ENCODE measurements around the gene LRRC4C. TPM values are rescaled to one million over a fixed set of nuclear protein-coding genes. Genes with fewer than 3 reads are reported as not detected.
A peak's percentile ranks its signal among the peaks of the same experiment; 100 is the strongest.

LRRC4C gene
- total RNA-seq, 1 donor from 2014 or later: 1.2 TPM

- Mint-ChIP-seq H3K27ac (ENCODE audit: unreplicated experiment) (no peak overlapping the region), H3K4me3 (ENCODE audit: unreplicated experiment) (no peak overlapping the region), H3K9me3 (ENCODE audit: unreplicated experiment) (no peaks in the 10 kb centered on the region), H3K4me1 (ENCODE audit: unreplicated experiment) (no peaks in the 10 kb centered on the region), H3K36me3 (ENCODE audit: low read depth, unreplicated experiment) (no peaks in the 10 kb centered on the region), H3K27me3 (ENCODE audit: unreplicated experiment) (peaks cover 3% of the 10 kb centered on the region)
- DNase-seq (ENCODE audit: low spot score): peak; percentile 8
- TF ChIP-seq CTCF (IDR thresholded peaks at IDR 0.05; ENCODE audit: unreplicated experiment): peak; percentile 34
Observed at GRCh38 chr11:41431784-41432183, 27.7 kb downstream of the LRRC4C start.

DNA sequence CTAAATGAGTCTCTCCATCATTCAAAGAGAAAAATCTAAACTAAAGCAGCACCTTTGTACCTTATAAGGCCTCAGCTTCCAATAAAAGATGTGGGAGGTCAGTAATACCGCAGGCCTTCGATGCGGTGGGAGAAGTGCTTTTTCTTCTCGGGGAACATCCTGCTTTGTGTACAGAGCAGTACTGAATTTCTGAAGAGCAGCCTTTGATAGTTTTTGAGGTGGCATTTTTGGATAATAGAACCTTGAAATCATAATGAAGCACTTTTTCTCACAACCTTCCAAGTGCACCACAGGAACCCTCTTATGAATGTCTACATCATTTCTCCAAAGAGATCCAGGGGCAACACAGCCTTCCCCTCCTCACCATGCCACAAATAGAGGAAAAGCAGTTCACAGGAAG lies 39.6 kb downstream of the LRRC4C start:
- H3K4me3 Mint-ChIP-seq (ENCODE audit: unreplicated experiment): no peak overlapping the region
- DNase-seq (ENCODE audit: low spot score): no peak
- H3K27ac Mint-ChIP-seq (ENCODE audit: unreplicated experiment): no peak overlapping the region
- no peak for TF ChIP-seq CTCF (IDR thresholded peaks at IDR 0.05; ENCODE audit: unreplicated experiment)
- no peaks in the 10 kb centered on the region for H3K4me1 Mint-ChIP-seq (ENCODE audit: unreplicated experiment)
- H3K36me3 Mint-ChIP-seq (ENCODE audit: low read depth, unreplicated experiment): no peaks in the 10 kb centered on the region
- no peaks in the 10 kb centered on the region for H3K27me3 Mint-ChIP-seq (ENCODE audit: unreplicated experiment)
- H3K9me3 Mint-ChIP-seq (ENCODE audit: unreplicated experiment): no peaks in the 10 kb centered on the region

GRCh38 chr11:41414771-41415440 lies 44.5 kb downstream of the LRRC4C start:
- TF ChIP-seq CTCF (IDR thresholded peaks at IDR 0.05; ENCODE audit: unreplicated experiment): no peak
- no peaks in the 10 kb centered on the region for H3K4me1 Mint-ChIP-seq (ENCODE audit: unreplicated experiment)
- DNase-seq (ENCODE audit: low spot score): no peak
- no peak overlapping the region for H3K4me3 Mint-ChIP-seq (ENCODE audit: unreplicated experiment)
- H3K27ac Mint-ChIP-seq (ENCODE audit: unreplicated experiment): no peak overlapping the region
- H3K36me3 Mint-ChIP-seq (ENCODE audit: low read depth, unreplicated experiment): no peaks in the 10 kb centered on the region
- no peaks in the 10 kb centered on the region for H3K9me3 Mint-ChIP-seq (ENCODE audit: unreplicated experiment)
- H3K27me3 Mint-ChIP-seq (ENCODE audit: unreplicated experiment): no peaks in the 10 kb centered on the region

DNA sequence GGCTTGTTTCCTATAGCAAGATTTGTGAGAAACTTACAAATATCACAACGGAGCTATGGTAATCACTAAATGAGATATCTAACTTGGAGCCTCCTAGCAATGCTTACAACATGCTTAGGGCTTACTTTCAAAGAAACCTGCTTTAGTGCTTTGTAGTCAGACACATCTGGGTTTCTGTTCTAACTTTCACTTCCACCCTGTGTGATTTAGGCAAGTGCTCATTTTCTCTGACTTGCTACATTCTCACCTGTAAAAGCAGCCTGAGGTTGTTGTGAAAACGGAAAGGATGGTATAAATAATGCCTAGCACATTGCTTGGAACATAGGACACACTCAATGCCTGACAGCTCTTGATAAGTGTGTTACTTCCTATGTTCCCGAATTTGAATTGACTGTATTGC lies 45.6 kb downstream of the LRRC4C start:
- H3K27ac Mint-ChIP-seq (ENCODE audit: unreplicated experiment): no peak overlapping the region
- no peaks in the 10 kb centered on the region for H3K36me3 Mint-ChIP-seq (ENCODE audit: low read depth, unreplicated experiment)
- H3K4me3 Mint-ChIP-seq (ENCODE audit: unreplicated experiment): no peak overlapping the region
- H3K9me3 Mint-ChIP-seq (ENCODE audit: unreplicated experiment): no peaks in the 10 kb centered on the region
- no peaks in the 10 kb centered on the region for H3K4me1 Mint-ChIP-seq (ENCODE audit: unreplicated experiment)
- no peaks in the 10 kb centered on the region for H3K27me3 Mint-ChIP-seq (ENCODE audit: unreplicated experiment)
- no peak for TF ChIP-seq CTCF (IDR thresholded peaks at IDR 0.05; ENCODE audit: unreplicated experiment)
- DNase-seq (ENCODE audit: low spot score): no peak

GRCh38 chr11:41405812-41406211 lies 53.6 kb downstream of the LRRC4C start:
- no peaks in the 10 kb centered on the region for H3K36me3 Mint-ChIP-seq (ENCODE audit: low read depth, unreplicated experiment)
- H3K4me3 Mint-ChIP-seq (ENCODE audit: unreplicated experiment): no peak overlapping the region
- no peaks in the 10 kb centered on the region for H3K27me3 Mint-ChIP-seq (ENCODE audit: unreplicated experiment)
- DNase-seq (ENCODE audit: low spot score): no peak
- H3K4me1 Mint-ChIP-seq (ENCODE audit: unreplicated experiment): no peaks in the 10 kb centered on the region
- no peak for TF ChIP-seq CTCF (IDR thresholded peaks at IDR 0.05; ENCODE audit: unreplicated experiment)
- H3K27ac Mint-ChIP-seq (ENCODE audit: unreplicated experiment): no peak overlapping the region
- no peaks in the 10 kb centered on the region for H3K9me3 Mint-ChIP-seq (ENCODE audit: unreplicated experiment)
